HepG2 (cell line): ENCODE results near the gene FMN2. TPM values are rescaled to one million over a fixed set of nuclear protein-coding genes. Genes with fewer than 3 reads are reported as not detected.

ENCODE experiments used
- ATAC-seq: fragments of 200-7000 bp; cut with Tn5 transposase; 3 replicates; pipeline ENCODE4 v1.9.1; 2020; ENCODE audit warnings: mild to moderate bottlenecking, moderate library complexity
- BruUV-seq: library from RNA; stranded (reverse); fragments of 400-500 nt; replicated peaks from 2 replicates; lab custom pipeline; 2021; lab: Mats Ljungman, UMichigan
- CTCF ChIA-PET: fragments of 300-600 bp; formaldehyde crosslinking; extraction: SDS; loops from one replicate; lab custom pipeline; 2021; ENCODE audit warnings: low total read pairs, inconsistent platforms, low intra/inter-chr PET ratio; lab: Yijun Ruan, JAX
- POLR2A ChIA-PET: fragments of 350-600 bp; sonication (Branson Sonifier 250); formaldehyde crosslinking; loops from one replicate; lab custom pipeline; 2020; ENCODE audit warnings: antibody characterized with exemption, inconsistent platforms; lab: Yijun Ruan, JAX
- DNase-seq: peaks from one replicate; pipeline ENCODE4 v3.0.0-alpha.2; 2015; ENCODE audit warnings: low spot score
- FAIRE-seq: peaks from 3 replicates; lab custom pipeline; 2011; peaks lifted over from hg19 to GRCh38; lab: Jason Lieb, UNC
- H2AFZ ChIP-seq: one replicate; pipeline ENCODE4 v1.6.1; 2011; ENCODE audit warnings: low read length, inconsistent platforms
- H3K27ac ChIP-seq: fragments of 300-600 bp; 3 replicates; pipeline ENCODE4 v1.8.0; 2011; ENCODE audit warnings: mixed run types, mild to moderate bottlenecking, mixed read lengths, low read length, inconsistent platforms; ENCODE audit not compliant: insufficient read depth; ENCODE audit errors: extremely low read length
- H3K27me3 ChIP-seq, 2 experiments: fragments of 200-600 bp in 1 of 2; 2 replicates in 1 of 2; 3 replicates in 1 of 2; pipeline versions ENCODE4 v1.6.0 to v1.8.0; 2011; ENCODE audit warnings: low read length in 2 of 2, mild to moderate bottlenecking in 2 of 2, moderate library complexity in 2 of 2, inconsistent platforms in 1 of 2; ENCODE audit not compliant: insufficient read depth in 2 of 2, control insufficient read depth in 1 of 2
- H3K36me3 ChIP-seq, 2 experiments: fragments of 200-600 bp in 1 of 2; replicated peaks in 1 of 2; 2 replicates in 1 of 2; 3 replicates in 1 of 2; pipeline versions ENCODE4 v1.5.1 to v1.8.0; 2011; ENCODE audit warnings: low read length in 2 of 2, inconsistent platforms in 1 of 2; ENCODE audit not compliant: insufficient read depth in 2 of 2, control insufficient read depth in 1 of 2
- H3K4me1 ChIP-seq: 2 replicates; pipeline ENCODE4 v1.5.1; 2012; ENCODE audit warnings: low read length, inconsistent platforms; ENCODE audit not compliant: insufficient read depth
- H3K4me2 ChIP-seq: 2 replicates; pipeline ENCODE4 v1.6.0; 2011; ENCODE audit warnings: low read depth, low read length, inconsistent platforms
- H3K4me3 ChIP-seq, 3 experiments: fragments of 200-600 bp in 1 of 3; sonication (generic), shearing (Covaris generic) in 1 of 3; replicated peaks in 1 of 3; 2 replicates each; pipeline ENCODE4 v1.5.1; 2011 to 2016; ENCODE audit warnings: low read length in 3 of 3, inconsistent platforms in 2 of 3, low read depth in 2 of 3, mild to moderate bottlenecking in 2 of 3, control low read depth in 1 of 3, mixed read lengths in 1 of 3; ENCODE audit not compliant: insufficient read depth in 1 of 3
- H3K79me2 ChIP-seq: one replicate; pipeline ENCODE4 v1.6.1; 2011; ENCODE audit warnings: low read length, inconsistent platforms; ENCODE audit not compliant: insufficient read depth
- H3K9ac ChIP-seq: 2 replicates; pipeline ENCODE4 v1.6.0; 2011; ENCODE audit warnings: mild to moderate bottlenecking, low read depth, low read length, inconsistent platforms; ENCODE audit not compliant: insufficient read depth
- H3K9me3 ChIP-seq: 2 replicates; pipeline ENCODE4 v1.5.1; 2012; ENCODE audit warnings: mild to moderate bottlenecking, low read length
- H4K20me1 ChIP-seq: 2 replicates; pipeline ENCODE4 v1.6.0; 2011; ENCODE audit warnings: inconsistent platforms, mild to moderate bottlenecking, low read length, moderate library complexity; ENCODE audit not compliant: insufficient read depth
- ARID2 ChIP-seq: sonication (generic); formaldehyde crosslinking; IDR thresholded peaks from 2 replicates; pipeline ENCODE4 v1.8.1; 2022; ENCODE audit warnings: mild to moderate bottlenecking, missing genetic modification reagents, borderline replicate concordance
- CCDC6 ChIP-seq: sonication (generic); formaldehyde crosslinking; IDR thresholded peaks from 2 replicates; pipeline ENCODE4 v1.8.1; 2022; ENCODE audit warnings: mild to moderate bottlenecking, missing genetic modification reagents, moderate library complexity
- ETV6 ChIP-seq: sonication (generic); formaldehyde crosslinking; conservative IDR thresholded peaks from 2 replicates; pipeline ENCODE4 v1.4.0; 2020; ENCODE audit warnings: missing genetic modification reagents
- IKZF1 ChIP-seq: fragments of 450-650 bp; IDR thresholded peaks from 2 replicates; pipeline ENCODE4 v1.7.1; 2016
- NR0B2 ChIP-seq: sonication (generic); formaldehyde crosslinking; IDR thresholded peaks from 2 replicates; pipeline ENCODE4 v1.4.0; 2020; ENCODE audit warnings: mild to moderate bottlenecking, missing genetic modification reagents
- NRL ChIP-seq: sonication (generic); formaldehyde crosslinking; IDR thresholded peaks from 2 replicates; pipeline ENCODE4 v1.5.0; 2020; ENCODE audit warnings: missing genetic modification reagents, mild to moderate bottlenecking, moderate library complexity, borderline replicate concordance
- ZBTB34 ChIP-seq: sonication (generic); formaldehyde crosslinking; IDR thresholded peaks from 2 replicates; pipeline ENCODE4 v1.8.0; 2022; ENCODE audit warnings: mild to moderate bottlenecking, missing genetic modification reagents
- ZFP1 ChIP-seq: IDR thresholded peaks from 2 replicates; pipeline ENCODE4 v1.6.1; 2016
- ZNF30 ChIP-seq: sonication (generic); formaldehyde crosslinking; IDR thresholded peaks from 2 replicates; pipeline ENCODE4 v1.5.0; 2020; ENCODE audit warnings: mild to moderate bottlenecking, missing genetic modification reagents
- ZNF451 ChIP-seq: sonication (generic); formaldehyde crosslinking; IDR thresholded peaks from 2 replicates; pipeline ENCODE4 v1.5.0; 2020; ENCODE audit warnings: mild to moderate bottlenecking, missing genetic modification reagents
- ZNF567 ChIP-seq: sonication (generic); formaldehyde crosslinking; IDR thresholded peaks from 2 replicates; pipeline ENCODE4 v1.8.1; 2023; ENCODE audit warnings: mild to moderate bottlenecking, missing genetic modification reagents, borderline replicate concordance
- WGBS: methylation state at CpG from one replicate; pipeline ENCODE4 v1.1.6; 2017; ENCODE audit warnings: low lambda C conversion rate; 5-methylcytosine and 5-hydroxymethylcytosine counted together
- in situ Hi-C: cut with HindIII; loops from 2 replicates; pipeline ENCODE4 v1.10.0; 2017; ENCODE audit warnings: low pct_unique_long_range_greater_than_20kb; ENCODE audit not compliant: extremely low pct_ligation_motif_present
- intact Hi-C: fragments of 100-400 bp; cut with micrococcal nuclease; formaldehyde crosslinking; loops from one replicate; pipeline ENCODE4 v1.10.0; 2022; ENCODE audit not compliant: unreplicated experiment
- polyA plus RNA-seq, 8 experiments: library from polyadenylated mRNA; depleted of rRNA in 3 of 8; stranded (reverse) in 7 of 8; unstranded in 1 of 8; fragments of >200 nt; fragmentation: Illumina TruSeq in 4 of 8; extraction: Trizol in 4 of 8; gene quantifications; 2 replicates each; pipeline versions ENCODE4 v1.2.1 to v1.2.3, GENCODE V29; 2011 to 2016; ENCODE audit warnings: low read depth in 4 of 8, missing spikeins in 1 of 8, mixed read lengths in 1 of 8; ENCODE audit not compliant: insufficient read depth in 1 of 8
- total RNA-seq, 5 experiments: library from RNA; depleted of rRNA; stranded (reverse); fragments of >200 nt; fragmentation: Illumina TruSeq; extraction: Trizol; gene quantifications; 2 replicates each; pipeline ENCODE4 v1.2.3, GENCODE V29; 2016; ENCODE audit warnings: low read depth in 1 of 5

Gene FMN2
- total and polyA plus RNA-seq, 2 of the 13 experiments (the other 11 are each of a cell fraction or from before 2014, with no cell fraction given): not detected

- Histone ChIP-seq H3K9me3 (peaks cover 10% of the 10 kb centered on the region), H3K4me2 (no peak overlapping the region), H3K9ac (no peak overlapping the region), H3K79me2 (no peaks in the 10 kb centered on the region), H3K27ac (no peak overlapping the region), H4K20me1 (no peaks in the 10 kb centered on the region), H3K4me3 (no peak overlapping the region), H3K4me1 (no peaks in the 10 kb centered on the region), H2AFZ (no peak overlapping the region), H3K36me3 (no peaks in the 10 kb centered on the region), H3K27me3 (no peaks in the 10 kb centered on the region; a peak in 2 of 5 replicates)
- POLR2A ChIA-PET: no interaction called here
- no peak for ATAC-seq
- WGBS: 18% methylated on average over 2 of the region's 2 CpGs
- in situ Hi-C loops (no loop called here), intact Hi-C loops (no loop called here)
- no peak for FAIRE-seq
- no peak for TF ChIP-seq ZFP1 (CRISPR knock-in tag)
- TF ChIP-seq ZBTB34 (CRISPR knock-in tag): no peak
- TF ChIP-seq ETV6 (CRISPR knock-in tag): no peak
- TF ChIP-seq ARID2 (CRISPR knock-in tag): no peak
- TF ChIP-seq CCDC6 (CRISPR knock-in tag): no peak
- TF ChIP-seq ZNF30: no peak
- TF ChIP-seq NR0B2 (CRISPR knock-in tag): no peak
- no peak for TF ChIP-seq ZNF451 (CRISPR knock-in tag)
- no peak for TF ChIP-seq IKZF1
- no peak for TF ChIP-seq ZNF567 (CRISPR knock-in tag)
- TF ChIP-seq NRL (CRISPR knock-in tag): no peak
- DNase-seq: no peak
- no TSS peak for BruUV-seq
- CTCF ChIA-PET: no interaction called here
Measured at GRCh38 chr1:240387051-240387450, 295.4 kb downstream of the FMN2 start.
